ENCODE data around the gene ANAPC13.
A peak's percentile ranks its signal among the peaks of the same experiment; 100 is the strongest.

Gene ANAPC13

DNA sequence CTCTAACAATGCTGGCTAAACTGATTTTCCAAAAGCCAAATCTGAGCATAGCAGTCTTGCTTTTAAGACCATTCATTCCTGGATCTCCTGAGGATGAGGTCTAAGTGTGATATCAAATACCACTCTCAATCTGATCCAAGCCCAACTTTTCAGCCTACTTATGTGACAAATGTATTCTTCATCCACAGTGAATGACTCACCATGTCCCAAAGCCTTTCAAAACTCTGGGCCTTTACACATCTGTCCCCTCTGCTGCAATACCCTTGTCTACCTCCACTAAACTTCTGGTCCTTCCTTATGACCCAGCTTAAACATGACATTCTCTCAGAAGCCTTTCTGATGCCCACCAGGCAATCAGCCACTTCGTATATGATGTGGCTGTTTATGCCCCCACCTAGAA lies 4.6 kb downstream of the ANAPC13 start:
- no peak for DNase-seq

DNA sequence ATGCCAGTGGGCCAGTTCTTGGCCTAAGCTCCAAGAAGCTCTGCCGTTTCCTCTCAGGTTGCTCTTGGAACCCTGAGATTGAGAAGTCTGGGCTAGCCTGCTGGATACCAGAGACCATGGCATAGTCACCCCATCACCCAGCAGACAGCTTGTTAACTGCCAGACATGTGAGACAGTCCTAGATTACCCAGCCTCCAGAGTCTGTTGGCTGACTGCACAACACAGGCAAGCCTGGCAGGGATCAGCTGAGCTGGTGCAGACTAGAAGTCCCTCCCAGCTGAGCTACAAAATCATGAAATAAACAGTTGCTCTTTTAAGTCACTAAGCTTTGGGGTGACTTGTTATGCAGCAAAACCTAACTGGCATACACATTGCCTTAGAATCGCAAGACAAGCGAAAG lies 5.2 kb downstream of the ANAPC13 start:
- no peak for DNase-seq

DNA sequence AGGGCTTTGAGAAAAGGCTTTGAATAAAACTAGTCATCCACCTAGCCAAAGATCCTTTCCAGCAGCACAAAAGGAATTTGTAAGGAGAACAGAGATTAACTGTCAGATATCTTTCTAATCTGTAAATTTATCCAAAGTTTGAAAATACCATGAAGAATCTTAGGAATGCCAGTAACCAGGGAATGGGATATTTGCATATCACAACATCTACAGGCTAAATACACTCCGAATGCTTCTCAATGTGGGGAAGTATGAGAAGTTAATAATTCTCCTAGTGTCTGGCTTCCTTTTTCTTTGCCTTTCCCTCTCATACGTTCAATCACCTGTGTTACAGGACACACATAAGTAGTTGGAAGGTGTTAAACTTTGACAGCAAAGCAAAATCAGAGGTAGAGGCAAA lies 7.8 kb downstream of the ANAPC13 start:
- no peak for DNase-seq

DNA sequence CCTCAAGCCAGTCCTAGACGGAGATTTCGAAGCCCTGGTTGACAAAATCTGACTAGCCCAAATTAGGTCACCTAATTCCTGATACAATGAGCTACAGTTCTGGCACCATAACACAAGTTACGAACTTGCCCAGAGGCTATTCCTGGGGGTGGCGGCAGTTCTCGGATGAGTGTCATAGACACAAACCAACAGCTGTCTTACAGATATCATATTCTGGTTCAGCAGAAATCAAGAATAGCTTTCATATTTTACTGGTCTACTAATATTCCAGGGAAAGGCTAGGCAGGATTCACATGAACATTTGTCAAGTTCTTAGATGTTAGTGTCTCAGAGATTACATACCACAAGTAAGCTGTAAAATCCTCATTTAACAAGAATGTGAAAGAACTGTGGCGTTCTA lies 8.8 kb downstream of the ANAPC13 start:
- DNase-seq, result no peak

DNA sequence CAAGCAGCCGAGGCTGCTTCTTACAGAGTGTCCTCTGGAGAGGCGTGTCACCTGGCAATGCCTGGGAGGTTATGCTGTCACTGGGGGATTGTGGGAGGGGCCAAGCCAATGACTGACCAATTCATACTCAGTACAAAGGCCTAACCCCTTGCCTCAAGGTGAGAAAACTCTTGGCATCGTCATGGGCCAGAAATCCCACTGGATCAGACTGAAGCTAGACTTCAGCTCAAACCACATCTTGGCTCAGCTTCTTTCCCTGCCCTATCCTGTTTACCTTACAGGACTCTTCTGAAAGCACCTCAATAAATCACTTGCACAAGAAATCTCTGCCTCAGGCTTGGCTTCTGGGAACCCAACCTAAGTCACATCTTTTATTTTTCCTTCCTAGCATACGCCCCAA lies 9.5 kb downstream of the ANAPC13 start:
- DNase-seq, result peak; percentile 38

DNA sequence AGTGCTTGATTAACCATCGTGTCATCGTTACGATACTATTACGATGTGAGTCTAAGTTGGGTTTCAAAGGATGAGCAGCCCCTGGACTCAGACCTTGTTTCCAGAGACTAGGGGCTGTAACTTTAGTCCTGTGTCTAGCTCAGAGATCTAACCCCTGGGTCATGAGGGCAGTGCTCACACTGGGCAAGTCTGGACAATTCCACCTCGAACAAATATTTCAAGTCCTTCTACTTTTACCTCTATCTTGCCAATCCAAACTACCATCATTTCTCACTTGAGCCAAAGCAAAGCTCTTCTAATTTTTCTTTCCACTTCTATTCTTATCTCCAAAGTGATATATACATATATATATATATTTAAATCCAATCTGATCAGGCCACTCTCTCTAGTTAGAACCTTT lies 10.8 kb downstream of the ANAPC13 start:
- DNase-seq, result no peak

DNA sequence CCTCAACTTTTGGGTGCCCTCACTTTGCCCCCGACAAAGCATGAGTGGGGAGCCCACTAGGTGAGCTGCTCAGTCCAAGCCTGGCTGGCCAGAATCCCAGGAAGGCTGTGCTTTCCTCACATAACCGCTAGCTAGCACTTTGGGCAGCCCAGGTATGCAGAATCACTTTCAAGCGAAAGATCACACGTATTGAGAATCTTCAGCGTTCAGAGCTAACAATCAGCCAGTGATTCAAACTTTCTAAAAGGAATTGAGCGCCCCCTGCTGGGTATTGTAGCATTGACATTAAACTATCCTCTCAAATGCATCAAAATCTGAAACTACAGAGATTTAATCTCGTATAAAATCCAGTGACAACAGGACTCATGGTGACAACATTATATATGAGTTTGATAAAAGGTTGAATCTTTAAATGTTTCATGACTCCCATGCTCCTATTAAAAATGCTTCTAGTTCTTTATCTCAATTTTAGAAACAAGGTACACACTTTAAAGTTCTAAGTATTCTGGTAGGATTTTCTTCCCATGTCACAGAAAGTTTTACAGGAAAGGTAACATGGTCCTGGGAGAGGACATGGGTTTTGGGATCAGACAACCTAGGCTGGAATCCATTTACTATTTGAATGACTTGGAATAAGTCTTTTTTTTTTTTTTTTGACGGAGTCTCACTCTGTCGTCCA lies 11.8 kb downstream of the ANAPC13 start:
- DNase-seq, result peak; percentile 86

DNA sequence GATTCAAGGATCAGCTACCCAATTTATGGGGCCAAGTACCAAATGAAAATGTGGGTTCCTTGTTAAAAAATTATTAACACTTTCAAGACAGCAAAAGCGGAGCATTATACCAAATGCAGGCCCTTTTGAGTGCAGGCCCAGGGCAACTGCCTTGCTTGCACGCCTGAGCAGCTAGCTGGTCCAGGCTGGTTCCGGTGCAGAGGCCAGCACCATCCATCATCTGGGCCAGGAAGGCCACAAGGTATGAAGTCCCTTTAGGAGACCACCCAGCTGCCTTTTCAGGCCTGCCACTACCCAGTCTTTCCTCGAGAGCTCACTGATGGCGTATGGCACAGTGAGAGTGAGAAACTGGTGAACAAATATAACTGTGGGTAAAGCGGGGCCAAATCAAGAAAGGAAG lies 13.0 kb downstream of the ANAPC13 start:
- DNase-seq, result no peak

DNA sequence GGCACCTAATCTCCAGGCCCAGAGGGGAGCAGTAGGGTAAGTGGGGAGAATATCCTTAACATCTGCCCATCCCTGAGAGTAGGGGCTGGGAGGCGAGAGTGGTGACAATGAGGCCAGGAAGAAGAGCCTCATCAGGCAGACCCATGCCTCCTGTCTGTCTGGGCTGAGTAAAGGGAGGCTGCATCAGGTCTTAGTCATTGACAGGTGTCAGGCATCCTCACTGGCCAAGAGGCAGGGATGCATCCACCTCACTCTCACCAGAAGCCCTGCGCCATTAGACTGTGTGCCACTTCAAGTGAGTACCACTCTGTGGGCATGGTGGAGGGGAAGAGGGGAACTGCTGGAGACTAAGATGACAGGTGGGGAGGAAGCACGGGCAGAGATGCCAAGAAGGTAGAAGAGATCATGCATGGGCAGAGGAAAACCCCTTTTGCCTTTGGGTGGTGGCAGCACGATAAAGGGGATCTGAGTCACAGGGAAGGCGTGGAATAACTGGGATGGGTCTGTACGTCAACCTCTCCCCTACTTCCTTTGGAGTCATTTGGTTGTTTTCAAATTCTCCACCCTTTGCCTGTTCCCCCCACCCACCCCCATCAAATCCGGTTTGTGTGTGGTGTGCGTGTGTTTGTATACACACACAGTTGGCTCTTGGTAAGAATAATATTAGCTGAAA lies 14.1 kb downstream of the ANAPC13 start:
- no peak for DNase-seq

DNA sequence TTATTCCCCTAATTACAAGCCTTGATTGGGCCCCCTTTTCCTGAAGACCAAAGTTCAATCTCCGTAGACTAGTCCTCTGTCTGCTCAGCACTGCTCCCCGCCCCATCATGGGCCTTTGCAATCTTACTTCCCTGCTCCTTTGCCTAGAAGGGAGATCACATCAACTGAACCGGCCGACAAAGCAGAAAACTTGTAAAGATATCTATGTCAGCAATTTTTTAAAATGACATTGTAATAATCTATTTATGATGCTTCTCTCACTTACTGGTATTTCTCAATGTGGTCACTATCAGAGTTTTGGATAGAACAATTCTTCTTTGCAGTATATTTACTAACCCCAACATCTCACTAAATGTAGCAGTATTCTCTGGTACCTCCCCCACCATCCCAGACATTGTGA lies 17.3 kb downstream of the ANAPC13 start:
- DNase-seq, result no peak

DNA sequence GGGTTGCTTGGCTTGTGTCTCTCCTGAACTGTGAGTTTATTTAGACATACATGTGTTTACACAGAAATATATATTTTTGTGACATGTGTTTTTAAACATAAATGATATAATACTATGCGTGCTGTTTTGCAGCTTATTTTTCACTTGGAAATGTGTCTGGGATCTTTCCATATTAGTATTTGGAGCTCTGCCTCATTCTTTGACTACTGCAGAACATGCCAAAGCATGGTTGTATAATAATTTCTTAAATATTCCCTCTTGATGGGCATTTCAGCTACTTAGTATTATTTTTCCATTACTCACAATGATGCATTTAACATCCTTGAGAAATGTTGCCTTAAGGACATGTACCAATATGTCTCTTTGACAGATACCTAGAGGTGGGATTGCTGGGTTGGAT lies 19.5 kb downstream of the ANAPC13 start:
- no peak for DNase-seq

DNA sequence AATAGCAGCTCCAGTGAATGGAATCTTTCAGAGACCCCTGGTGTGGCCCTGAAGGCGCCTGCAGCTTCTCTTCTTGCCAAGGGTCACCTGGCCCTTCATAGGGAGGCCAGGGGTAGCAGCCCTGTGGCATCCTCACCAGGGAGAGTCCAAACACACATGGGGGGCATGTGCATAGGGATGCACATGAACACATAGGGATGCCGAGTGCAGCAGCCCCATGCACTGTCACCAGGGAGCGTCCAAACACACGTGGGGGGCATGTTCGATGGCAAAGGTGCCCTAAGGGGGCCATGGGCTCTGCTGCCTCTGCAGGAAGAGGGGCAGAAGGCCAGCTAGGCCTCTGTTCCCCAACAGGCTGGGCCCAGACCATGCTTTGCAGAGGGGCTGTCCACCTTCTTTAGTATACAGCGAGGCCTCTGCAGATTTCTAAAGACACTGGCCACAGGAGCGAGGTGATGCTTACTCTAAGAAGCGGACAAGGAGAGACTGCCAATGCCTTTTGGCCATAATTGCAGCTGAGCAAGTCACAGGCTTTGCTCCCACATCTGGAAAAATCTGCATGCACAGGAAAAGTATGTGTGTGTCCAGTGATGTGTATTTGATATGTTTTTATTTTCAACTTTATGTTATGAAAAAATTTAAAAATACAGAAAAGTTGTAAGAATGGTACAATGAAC lies 21.0 kb downstream of the ANAPC13 start:
- peak; percentile 80 for DNase-seq

DNA sequence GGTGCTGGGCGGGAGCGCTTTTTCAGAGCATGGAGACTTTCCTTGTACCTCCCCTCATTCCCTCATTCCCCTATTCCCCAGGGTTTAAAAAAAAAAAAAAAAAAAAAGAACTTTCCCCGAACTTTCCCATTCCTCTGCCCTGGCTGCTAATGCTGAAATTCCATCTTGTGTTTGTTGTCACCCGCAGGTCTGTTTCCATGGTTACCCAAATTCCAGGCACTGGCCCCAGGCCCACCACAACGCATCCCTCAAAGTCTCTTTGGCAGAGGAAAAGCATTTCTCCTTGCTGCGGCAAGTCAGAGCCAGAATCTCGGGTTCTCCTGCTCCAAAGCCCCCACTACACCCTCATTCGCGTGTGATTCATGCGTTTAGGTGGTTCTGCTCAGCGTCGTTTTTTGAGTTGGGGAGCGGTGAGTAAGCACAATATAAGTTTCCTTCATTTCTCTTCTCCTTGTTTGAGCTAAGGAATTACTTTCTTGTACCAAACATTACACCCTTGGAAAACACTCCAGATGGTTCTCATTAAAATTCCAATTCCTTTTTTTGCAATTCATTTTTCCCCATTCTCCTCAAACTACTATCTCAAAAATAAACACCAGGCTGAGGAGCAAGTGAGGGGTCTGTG lies 21.6 kb downstream of the ANAPC13 start:
- DNase-seq, result peak; percentile 96

DNA sequence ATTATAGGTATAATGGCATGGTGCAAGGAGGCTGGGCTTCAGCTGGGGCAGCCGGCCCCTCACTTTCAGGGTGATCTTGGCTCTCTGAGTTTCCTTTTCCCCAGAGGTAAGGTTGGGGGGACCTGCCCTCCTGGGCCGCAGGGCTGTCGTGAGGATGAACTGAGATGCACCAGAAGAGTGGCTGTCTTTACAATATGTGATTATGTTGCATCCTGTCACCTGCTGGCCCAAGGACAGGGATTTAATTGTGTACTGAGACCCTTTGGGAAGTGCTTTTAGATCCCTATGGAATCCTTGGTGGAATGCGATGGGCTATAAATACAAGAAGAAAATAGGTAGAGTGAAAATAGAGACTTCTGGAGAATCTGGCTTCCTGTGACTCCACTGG lies 22.1 kb downstream of the ANAPC13 start:
- no peak for DNase-seq

DNA sequence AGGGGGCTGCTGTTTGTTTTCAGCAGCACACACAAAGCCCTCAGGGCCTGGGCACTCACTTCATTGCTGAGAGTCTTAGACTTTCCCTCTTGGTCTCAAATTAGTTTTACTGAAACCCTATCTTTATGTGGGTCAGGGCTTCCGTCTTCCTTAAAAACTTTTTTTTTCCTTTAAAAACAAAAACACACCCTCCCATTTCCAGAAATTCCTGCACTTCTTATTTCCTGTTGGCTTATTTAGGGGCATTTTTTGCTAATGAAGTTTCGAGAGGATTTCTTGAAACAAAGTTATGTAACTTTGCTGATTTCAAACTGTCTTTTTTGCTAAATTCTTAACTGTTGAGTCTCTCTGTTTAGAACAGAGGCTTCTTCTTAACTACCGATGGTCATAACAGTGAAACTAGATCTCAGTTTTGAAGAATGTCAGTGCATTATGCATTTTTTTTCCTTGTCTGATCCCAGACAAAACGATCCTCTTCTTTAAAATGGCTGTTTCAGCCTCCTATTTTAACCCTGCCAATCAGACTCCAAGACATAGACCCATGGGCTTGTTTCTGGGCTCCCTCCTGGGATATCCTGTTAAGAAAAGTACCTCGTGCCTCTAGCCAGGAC lies 23.3 kb downstream of the ANAPC13 start:
- no peak for DNase-seq

DNA sequence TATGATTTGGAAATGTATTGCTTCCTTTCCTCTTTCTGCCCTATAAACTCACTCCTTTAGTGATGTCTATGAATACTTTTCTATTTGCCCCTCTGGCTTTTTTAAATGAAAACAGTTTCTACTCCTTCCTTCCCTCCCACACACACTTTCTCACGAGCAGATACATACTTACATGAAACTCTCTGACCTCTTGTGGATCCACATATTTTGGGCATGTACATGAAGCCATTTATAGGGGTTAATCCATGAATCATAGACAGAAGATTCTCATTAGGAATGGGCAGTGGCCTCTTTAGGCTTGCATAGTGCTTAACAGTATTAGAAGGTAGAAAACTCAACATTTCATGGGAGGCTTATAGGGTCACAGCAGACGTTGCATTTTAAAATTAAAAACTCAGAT lies 24.8 kb downstream of the ANAPC13 start:
- DNase-seq, result no peak

DNA sequence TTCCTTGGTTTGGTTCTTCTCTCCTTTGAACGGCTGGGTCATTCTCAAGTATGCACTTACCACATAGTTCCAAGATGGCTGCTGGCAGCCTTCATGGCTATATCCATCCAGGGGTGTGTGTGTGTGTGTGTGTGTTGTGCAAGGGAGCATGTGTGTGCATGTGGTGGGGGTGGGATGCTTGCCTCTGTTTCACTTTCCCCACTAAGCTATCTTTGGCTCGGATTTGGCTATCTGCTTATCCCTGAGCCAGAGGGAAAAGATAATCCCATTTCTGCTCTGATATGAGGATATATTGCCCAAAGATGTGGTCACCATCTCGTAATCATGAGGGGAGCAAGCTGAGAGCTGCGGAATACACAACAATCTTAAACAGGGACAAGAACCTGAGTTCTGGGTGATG lies 26.2 kb downstream of the ANAPC13 start:
- no peak for DNase-seq

DNA sequence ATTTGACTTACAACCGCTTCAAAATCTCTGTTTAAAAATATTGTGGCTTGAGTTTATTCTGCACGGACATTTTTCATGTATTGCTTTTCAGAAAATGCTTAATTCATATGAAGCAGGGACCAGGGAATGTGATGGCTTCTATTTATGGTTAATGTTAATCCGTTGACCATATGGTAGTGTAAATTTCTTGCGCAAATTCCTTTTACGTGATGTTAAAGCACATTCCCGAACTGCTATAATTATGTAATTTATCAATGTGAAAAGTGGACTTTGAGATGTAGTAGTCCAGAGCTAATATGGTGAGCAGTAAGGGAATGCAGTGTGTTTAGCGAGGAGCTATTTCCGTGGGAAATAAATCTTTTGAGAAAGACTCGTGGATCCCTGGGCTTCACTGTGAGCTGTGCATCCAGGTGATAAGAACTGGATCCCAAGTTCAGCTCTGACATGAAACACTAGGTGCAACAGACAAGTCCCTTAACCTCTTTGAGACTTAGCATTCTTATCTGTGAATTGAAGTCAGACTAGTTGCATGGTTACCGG lies 27.3 kb downstream of the ANAPC13 start:
- DNase-seq, result no peak

DNA sequence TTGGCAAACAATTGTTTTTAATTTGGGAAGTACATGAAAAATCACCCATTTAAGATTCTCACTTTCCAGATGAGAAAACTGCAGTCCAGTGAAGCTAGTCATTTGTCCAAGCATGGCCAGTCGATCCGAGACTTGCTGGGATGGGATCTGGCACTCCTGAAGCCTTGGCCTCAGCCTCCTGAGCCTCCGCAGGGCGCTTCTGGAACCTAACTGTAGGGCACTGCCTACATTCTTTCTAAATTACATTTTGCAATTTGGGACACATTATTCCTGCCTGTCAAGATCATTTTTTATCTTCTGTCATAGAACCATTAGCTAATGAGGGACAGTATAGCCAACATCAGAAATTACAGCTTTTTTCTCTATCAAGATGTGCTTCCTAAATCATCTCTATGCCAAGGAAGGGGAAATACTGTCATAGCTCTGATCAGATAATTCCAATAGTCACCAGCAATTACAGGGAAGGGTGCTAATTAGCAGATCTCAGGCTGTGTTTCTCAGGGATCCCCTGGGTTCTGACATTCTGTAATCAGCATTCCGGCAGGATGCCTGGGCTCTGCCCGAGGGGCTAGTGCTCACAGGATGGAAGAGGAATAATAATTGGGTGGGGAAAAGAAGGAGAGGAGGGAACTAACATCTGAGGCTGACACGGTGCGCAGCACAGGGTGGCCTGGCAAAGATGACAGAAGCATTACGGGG lies 28.3 kb downstream of the ANAPC13 start:
- no peak for DNase-seq

DNA sequence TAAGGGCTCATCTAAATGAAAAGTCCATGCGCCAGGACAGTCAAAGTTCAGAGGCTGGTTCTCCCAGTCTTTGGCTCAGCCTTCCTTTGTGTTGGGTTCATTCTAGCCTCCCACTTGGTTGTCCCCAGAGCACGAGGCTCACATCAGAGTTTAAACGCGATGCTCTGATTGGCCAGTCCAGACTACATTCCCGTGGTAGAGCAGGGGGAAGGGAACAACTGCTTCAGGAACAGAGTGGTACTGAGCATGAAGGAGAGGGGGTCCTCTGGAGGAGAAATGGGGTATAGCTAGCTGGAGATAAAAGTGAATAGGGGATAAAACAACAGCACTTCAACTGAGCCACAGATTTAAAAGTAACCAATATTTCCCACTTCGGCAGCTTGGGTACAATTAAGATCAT lies 32.2 kb downstream of the ANAPC13 start:
- DNase-seq, result no peak

DNA sequence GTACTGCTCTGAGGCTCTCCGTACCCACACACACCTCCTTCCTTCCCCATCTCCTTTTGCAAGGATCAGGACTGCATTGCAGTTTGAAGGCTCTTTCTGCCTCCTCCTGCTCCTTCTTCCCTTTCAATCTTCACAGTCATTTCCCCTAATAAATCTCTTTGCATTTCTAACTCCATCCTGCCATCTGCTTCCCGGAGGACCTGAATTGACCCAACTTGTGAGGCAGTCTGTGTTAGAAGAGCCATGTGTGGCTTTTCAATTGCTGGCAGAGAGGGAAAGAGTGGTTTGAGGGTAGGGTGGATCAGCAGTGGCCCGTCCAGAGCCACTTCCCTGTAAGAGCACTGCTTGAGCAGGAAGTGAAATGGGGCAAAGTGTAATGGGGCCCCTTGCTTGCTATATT lies 35.8 kb downstream of the ANAPC13 start:
- DNase-seq, result no peak

DNA sequence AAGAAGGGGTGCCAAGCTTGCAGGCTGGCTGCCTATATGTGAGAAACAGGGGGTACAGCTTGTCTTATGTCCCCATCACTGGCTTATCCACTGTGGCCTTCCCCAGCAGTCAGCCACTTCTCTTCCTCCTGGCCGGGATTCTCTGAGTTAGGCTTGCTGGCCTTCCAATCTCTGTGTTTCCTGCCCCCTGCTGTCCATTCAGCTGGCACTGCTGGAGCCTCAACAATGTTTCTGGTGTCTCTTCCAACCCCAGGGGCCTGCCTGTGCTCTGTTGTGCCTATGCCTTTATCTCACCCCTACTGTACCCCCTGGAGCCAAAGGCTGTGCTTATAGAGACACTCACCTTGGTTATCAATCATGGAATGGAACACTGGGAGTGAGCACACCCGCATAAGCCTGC lies 36.5 kb downstream of the ANAPC13 start:
- no peak for DNase-seq

DNA sequence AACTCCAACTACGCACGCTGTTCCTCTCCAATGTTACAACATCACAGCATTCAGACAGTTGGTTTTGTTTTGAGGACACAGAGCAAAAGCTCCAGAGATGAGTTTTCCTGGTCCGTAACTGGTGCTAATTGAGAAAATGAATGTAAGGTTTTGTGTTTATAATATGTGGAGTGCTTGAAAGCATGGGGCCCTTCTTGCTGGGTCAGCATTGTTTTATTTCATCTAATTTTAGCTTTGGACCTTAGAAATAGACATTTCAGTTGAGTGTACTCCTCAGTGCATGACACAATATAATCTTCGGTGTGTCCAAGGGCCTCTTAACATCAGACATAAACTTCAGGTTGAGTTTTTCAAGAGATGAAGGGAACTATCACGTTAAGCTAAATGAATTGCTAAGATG lies 37.1 kb downstream of the ANAPC13 start:
- DNase-seq, result no peak

Measured in femur (tissue), 1 donor.